ENCODE measurements around the gene NLRP9. TPM values are rescaled to one million over a fixed set of nuclear protein-coding genes. Genes with fewer than 3 reads are reported as not detected.

NLRP9 gene
- total and polyA plus RNA-seq, 2 of the 13 experiments (the other 11 are each of a cell fraction or from before 2014, with no cell fraction given) = not detected

- ChIA-PET POLR2A (no interaction called here), CTCF (ENCODE audit: low intra/inter-chr PET ratio, low total read pairs) (no interaction called here)
- Histone ChIP-seq H3K27me3 (ENCODE audit: control insufficient read depth in 1 of 2, insufficient read depth in 2 of 2, low read length in 2 of 2) (no peaks in the 10 kb centered on the region), H2AFZ (ENCODE audit: low read length) (no peak overlapping the region), H3K9me3 (ENCODE audit: low read length) (no peaks in the 10 kb centered on the region), H3K4me3 (replicated peaks in 1 of 3; ENCODE audit: insufficient read depth in 1 of 3, low read depth in 2 of 3, low read length in 3 of 3) (no peak overlapping the region), H3K36me3 (replicated peaks in 1 of 2; ENCODE audit: control insufficient read depth in 1 of 2, insufficient read depth in 2 of 2, low read length in 2 of 2) (peaks cover 20 to 29% of the 10 kb centered on the region in 2 experiments; a peak in 4 of 5 replicates), H4K20me1 (ENCODE audit: insufficient read depth, low read length) (no peaks in the 10 kb centered on the region), H3K9ac (ENCODE audit: insufficient read depth, low read depth, low read length) (no peak overlapping the region), H3K4me1 (ENCODE audit: insufficient read depth, low read length) (no peaks in the 10 kb centered on the region), H3K4me2 (ENCODE audit: low read depth, low read length) (no peak overlapping the region), H3K27ac (ENCODE audit: extremely low read length, insufficient read depth, low read length) (no peak overlapping the region), H3K79me2 (ENCODE audit: insufficient read depth, low read length) (no peaks in the 10 kb centered on the region)
- TF ChIP-seq ELF3 (CRISPR knock-in tag; IDR thresholded peaks at IDR 0.05) = no peak
- no peak for TF ChIP-seq THYN1 (CRISPR knock-in tag; IDR thresholded peaks at IDR 0.05; ENCODE audit: borderline replicate concordance, low read depth)
- TF ChIP-seq EED (CRISPR knock-in tag; IDR thresholded peaks at IDR 0.05) = no peak
- no peak for TF ChIP-seq ZNF788 (CRISPR knock-in tag; IDR thresholded peaks at IDR 0.05; ENCODE audit: borderline replicate concordance)
- no peak for TF ChIP-seq TFDP2 (CRISPR knock-in tag; IDR thresholded peaks at IDR 0.05)
- no peak for TF ChIP-seq ZBTB4 (CRISPR knock-in tag; IDR thresholded peaks at IDR 0.05; ENCODE audit: borderline replicate concordance)
- intact Hi-C loops (cut with micrococcal nuclease; ENCODE audit: unreplicated experiment) = no loop called here
- in situ Hi-C loops (cut with HindIII; ENCODE audit: extremely low pct_ligation_motif_present, low pct_unique_long_range_greater_than_20kb) = no loop called here
- FAIRE-seq = no peak
- WGBS (ENCODE audit: low lambda C conversion rate) = 91% methylated on average over 18 of the region's 23 CpGs
- no TSS peak for BruUV-seq (replicated peaks)
- DNase-seq (ENCODE audit: low spot score) = no peak
- ATAC-seq = no peak
Observed at GRCh38 chr19:55695511-55696290, 42.5 kb downstream of the NLRP9 start.
